Breast epithelium (tissue), 3 donors: ENCODE measurements around the gene CRIP3.

Experiments used
- CTCF ChIP-seq, 3 donors: fragments of 450-650 bp; IDR thresholded peaks; one replicate each; pipeline ENCODE4 v1.5.1; 2016 to 2017; ENCODE audit warnings: antibody characterized with exemption in 3 of 3, mild to moderate bottlenecking in 3 of 3, moderate library complexity in 3 of 3
- POLR2AphosphoS5 ChIP-seq, 3 donors: sonication (generic); formaldehyde crosslinking; IDR thresholded peaks; one replicate each; pipeline ENCODE4 v1.6.1; 2017; ENCODE audit warnings: antibody characterized with exemption in 3 of 3

GRCh38 chr6:43277306-43277642 is 31.4 kb downstream of the CRIP3 start:
- TF ChIP-seq CTCF (IDR thresholded peaks at IDR 0.05) (no peak), POLR2AphosphoS5 (IDR thresholded peaks at IDR 0.05) (no peak)
